PC-3 (cell line): Measurements from ENCODE around the gene CALHM6. TPM values are rescaled to one million over a fixed set of nuclear protein-coding genes. Genes with fewer than 3 reads are reported as not detected.

Experiments used
- ATAC-seq: fragments of 200-7000 bp; cut with Tn5 transposase; 2 replicates; pipeline ENCODE4 v1.9.1; 2020; ENCODE audit warnings: mild to moderate bottlenecking, moderate library complexity
- BruUV-seq: library from RNA; stranded (reverse); fragments of 400-500 nt; replicated peaks from 2 replicates; lab custom pipeline; 2021; lab: Mats Ljungman, UMichigan
- CTCF ChIA-PET: fragments of 300-600 bp; sonication (Branson Sonifier 250); formaldehyde crosslinking; loops from one replicate; lab custom pipeline; 2022; ENCODE audit warnings: antibody characterized with exemption; lab: Charles Lee
- POLR2A ChIA-PET: fragments of 300-600 bp; sonication (Branson Sonifier 250); formaldehyde crosslinking; loops from one replicate; lab custom pipeline; 2022; ENCODE audit warnings: antibody characterized with exemption; ENCODE audit not compliant: unreplicated experiment; lab: Charles Lee
- DNase-seq: peaks from one replicate; pipeline ENCODE4 v3.0.0-alpha.2; 2015
- H2AFZ ChIP-seq: fragments of 300-600 bp; sonication (generic); 2 replicates; pipeline ENCODE4 v1.6.0; 2016; ENCODE audit warnings: antibody characterized with exemption, low read length
- H3F3A ChIP-seq: fragments of 300-600 bp; sonication (generic); one replicate; pipeline ENCODE4 v1.6.0; 2017; ENCODE audit warnings: antibody characterized with exemption, low read length, control low read depth, mild to moderate bottlenecking; ENCODE audit not compliant: unreplicated experiment
- H3K27ac ChIP-seq: fragments of 300-600 bp; sonication (generic); 2 replicates; pipeline ENCODE4 v1.5.1; 2016; ENCODE audit warnings: mild to moderate bottlenecking, low read length
- H3K27me3 ChIP-seq: fragments of 300-600 bp; sonication (generic); 2 replicates; pipeline ENCODE4 v1.6.1; 2016; ENCODE audit warnings: low read length, mixed read lengths
- H3K36me3 ChIP-seq: fragments of 300-600 bp; sonication (generic); 2 replicates; pipeline ENCODE4 v1.6.1; 2016; ENCODE audit warnings: low read depth, mixed run types, low read length, mixed read lengths
- H3K4me1 ChIP-seq: fragments of 300-600 bp; sonication (generic); 2 replicates; pipeline ENCODE4 v1.5.1; 2016; ENCODE audit warnings: low read length; ENCODE audit not compliant: insufficient read depth
- H3K4me2 ChIP-seq: fragments of 300-600 bp; sonication (generic); 2 replicates; pipeline ENCODE4 v1.6.0; 2016; ENCODE audit warnings: low read length
- H3K4me3 ChIP-seq: fragments of 300-600 bp; sonication (generic); 2 replicates; pipeline ENCODE4 v1.5.1; 2016; ENCODE audit warnings: mild to moderate bottlenecking, low read length, mixed read lengths
- H3K79me2 ChIP-seq: fragments of 300-600 bp; sonication (generic); 2 replicates; pipeline ENCODE4 v1.6.1; 2017; ENCODE audit warnings: low read length, mixed read lengths
- H3K9ac ChIP-seq: fragments of 300-600 bp; sonication (generic); 2 replicates; pipeline ENCODE4 v1.6.0; 2016; ENCODE audit warnings: mild to moderate bottlenecking, low read length
- H3K9me2 ChIP-seq: fragments of 300-600 bp; sonication (generic); replicated peaks from 2 replicates; pipeline ENCODE4 v1.6.1; 2016; ENCODE audit warnings: mixed run types, low read length, mixed read lengths
- H3K9me3 ChIP-seq: fragments of 300-600 bp; sonication (generic); 2 replicates; pipeline ENCODE4 v1.6.1; 2016; ENCODE audit warnings: low read length, mixed read lengths
- H4K20me1 ChIP-seq: fragments of 300-600 bp; sonication (generic); 2 replicates; pipeline ENCODE4 v1.6.1; 2016; ENCODE audit warnings: low read length, mixed read lengths
- CTCF ChIP-seq: fragments of 300-600 bp; sonication (generic); conservative IDR thresholded peaks from 2 replicates; pipeline ENCODE4 v1.5.1; 2017; ENCODE audit warnings: antibody characterized with exemption, low read depth, mild to moderate bottlenecking, low read length
- EZH2 ChIP-seq: fragments of 300-600 bp; sonication (generic); IDR thresholded peaks from one replicate; pipeline ENCODE4 v1.6.1; 2017; ENCODE audit warnings: antibody characterized with exemption, mild to moderate bottlenecking, low read length; ENCODE audit not compliant: unreplicated experiment
- EZH2phosphoT487 ChIP-seq: fragments of 300-600 bp; sonication (generic); IDR thresholded peaks from 2 replicates; pipeline ENCODE4 v1.6.1; 2018; ENCODE audit warnings: mild to moderate bottlenecking, antibody characterized with exemption, low read length, borderline replicate concordance
- intact Hi-C: fragments of 100-400 bp; cut with micrococcal nuclease; formaldehyde crosslinking; loops from 2 replicates; pipeline ENCODE4 v1.9.0; 2023
- total RNA-seq: library from RNA; depleted of rRNA; stranded (reverse); fragments of >200 nt; gene quantifications from 2 replicates; pipeline ENCODE4 v1.2.3, GENCODE V29; 2014

Gene CALHM6
- total RNA-seq, 1 experiment from 2014 or later, result not detected

- H3F3A ChIP-seq, result no peaks in the 10 kb centered on the region
- H3K79me2 ChIP-seq, result no peaks in the 10 kb centered on the region
- TF ChIP-seq CTCF (no peak), EZH2 (no peak), EZH2phosphoT487 (no peak)
- H3K9ac ChIP-seq, result no peak overlapping the region
- no TSS peak for BruUV-seq
- H4K20me1 ChIP-seq, result no peaks in the 10 kb centered on the region
- intact Hi-C loops, result no loop called here
- no peak for DNase-seq
- H3K27me3 ChIP-seq, result no peaks in the 10 kb centered on the region
- H3K27ac ChIP-seq, result no peak overlapping the region
- ChIA-PET POLR2A (no interaction called here), CTCF (no interaction called here)
- H3K9me2 ChIP-seq, result no peaks in the 10 kb centered on the region
- no peaks in the 10 kb centered on the region for H3K36me3 ChIP-seq
- no peaks in the 10 kb centered on the region for H3K9me3 ChIP-seq
- no peak for ATAC-seq
- H3K4me3 ChIP-seq, result no peak overlapping the region
- no peak overlapping the region for H3K4me2 ChIP-seq
- no peaks in the 10 kb centered on the region for H3K4me1 ChIP-seq
- H2AFZ ChIP-seq, result no peak overlapping the region
Measured at GRCh38 chr6:116436586-116436985, 24.6 kb upstream of the CALHM6 start.

DNA sequence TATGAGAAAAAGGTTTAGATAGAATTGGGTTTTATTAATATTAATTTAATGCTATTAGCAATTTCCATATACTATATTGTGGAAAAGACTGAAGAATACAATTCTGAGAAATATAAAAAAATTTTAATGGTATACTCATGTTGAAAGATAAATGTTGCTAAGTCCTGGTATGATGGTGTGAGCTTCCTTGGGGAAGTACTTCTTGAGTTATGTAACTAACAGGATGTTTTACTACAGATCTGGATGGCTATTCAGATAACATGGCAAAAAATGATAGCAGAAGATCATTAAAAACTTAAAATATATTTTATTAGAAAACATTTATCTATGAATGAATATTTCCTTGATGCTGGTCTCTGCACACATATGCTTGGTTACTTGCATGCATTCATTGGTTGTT lies 23.5 kb upstream of the CALHM6 start:
- Histone ChIP-seq H3K9me2 (no peaks in the 10 kb centered on the region), H3K4me2 (no peak overlapping the region), H4K20me1 (no peaks in the 10 kb centered on the region), H3K79me2 (no peaks in the 10 kb centered on the region), H3K27me3 (no peaks in the 10 kb centered on the region), H3K27ac (no peak overlapping the region), H2AFZ (no peak overlapping the region), H3K4me1 (no peaks in the 10 kb centered on the region), H3K9ac (no peak overlapping the region), H3K36me3 (no peaks in the 10 kb centered on the region), H3K9me3 (no peaks in the 10 kb centered on the region), H3F3A (no peaks in the 10 kb centered on the region), H3K4me3 (no peak overlapping the region)
- ChIA-PET CTCF (no interaction called here), POLR2A (no interaction called here)
- DNase-seq (no peak), ATAC-seq (no peak)
- TF ChIP-seq EZH2phosphoT487, result no peak
- no peak for TF ChIP-seq EZH2
- TF ChIP-seq CTCF, result no peak
- no TSS peak for BruUV-seq
- intact Hi-C loops, result no loop called here

DNA sequence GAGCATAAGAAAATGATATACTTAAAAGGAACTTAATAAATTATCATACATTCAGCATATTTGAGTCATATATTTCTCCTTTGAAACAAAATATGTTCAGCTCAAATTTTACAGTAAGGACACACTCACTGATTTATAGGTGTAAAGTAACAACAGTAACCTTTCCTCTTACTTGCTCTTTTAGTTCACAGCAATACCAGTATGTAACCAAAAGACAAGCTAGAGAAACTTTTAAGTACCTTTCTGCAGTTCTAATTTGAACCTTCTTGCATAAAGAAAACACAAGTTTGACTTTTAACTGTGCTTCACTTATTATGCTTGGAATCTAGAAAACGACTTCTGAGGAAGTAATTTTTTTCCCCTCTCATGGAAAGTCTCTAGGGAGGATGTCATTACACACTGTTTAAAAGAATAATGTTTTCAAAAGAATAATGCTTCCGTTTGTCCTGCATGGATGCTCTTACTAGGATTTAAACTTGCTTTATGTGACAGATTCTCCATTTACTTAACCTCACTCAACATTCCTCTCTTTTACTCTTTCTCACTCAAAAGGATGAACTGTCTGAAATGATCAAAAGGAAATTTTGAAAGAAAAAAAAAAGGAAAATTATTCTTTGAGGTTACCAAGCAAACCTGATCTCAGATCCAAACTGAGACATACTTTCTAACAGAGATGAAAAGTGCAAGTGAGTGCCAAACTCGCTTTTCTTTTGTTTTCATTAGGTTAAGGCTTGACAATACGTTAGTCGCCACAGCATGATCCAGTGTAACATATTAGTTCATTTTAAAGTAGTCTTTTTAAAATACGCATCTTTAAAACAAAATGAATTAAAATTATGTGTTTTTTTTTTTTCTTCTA lies 22.4 kb upstream of the CALHM6 start:
- Histone ChIP-seq H3K27me3 (no peaks in the 10 kb centered on the region), H3K27ac (no peak overlapping the region), H3F3A (no peaks in the 10 kb centered on the region), H3K9me2 (no peaks in the 10 kb centered on the region), H2AFZ (no peak overlapping the region), H3K4me3 (no peak overlapping the region), H3K79me2 (no peaks in the 10 kb centered on the region), H3K9ac (no peak overlapping the region), H3K9me3 (no peaks in the 10 kb centered on the region), H3K36me3 (no peaks in the 10 kb centered on the region), H4K20me1 (no peaks in the 10 kb centered on the region), H3K4me2 (no peak overlapping the region), H3K4me1 (no peaks in the 10 kb centered on the region)
- no peak for ATAC-seq
- intact Hi-C loops, result no loop called here
- ChIA-PET POLR2A (no interaction called here), CTCF (no interaction called here)
- BruUV-seq, result no TSS peak
- TF ChIP-seq EZH2phosphoT487, result no peak
- no peak for TF ChIP-seq CTCF
- TF ChIP-seq EZH2, result no peak
- no peak for DNase-seq
